Occipital lobe (tissue), 2 donors: Measurements from ENCODE around the gene ITIH6. TPM values are rescaled to one million over a fixed set of nuclear protein-coding genes. Genes with fewer than 3 reads are reported as not detected.
"Not testable (repeated sequence)": the region's sequence is repeated elsewhere in the genome, so short reads cannot be mapped to it uniquely, and the experiment has no call there.

Experiments used
- DNase-seq: peaks from one replicate; lab custom pipeline; 2025; lab: John Stamatoyannopoulos, UW
- total RNA-seq: library from RNA; depleted of rRNA; stranded (reverse); fragments of >200 nt; gene quantifications from one replicate; pipeline ENCODE4 v1.2.3, GENCODE V29; 2014

ITIH6 gene
- total RNA-seq, 1 donor from 2014 or later, result not detected

GRCh38 chrX:54808109-54808604 lies 10.1 kb upstream of the ITIH6 start:
- peak; percentile 55 for DNase-seq

DNA sequence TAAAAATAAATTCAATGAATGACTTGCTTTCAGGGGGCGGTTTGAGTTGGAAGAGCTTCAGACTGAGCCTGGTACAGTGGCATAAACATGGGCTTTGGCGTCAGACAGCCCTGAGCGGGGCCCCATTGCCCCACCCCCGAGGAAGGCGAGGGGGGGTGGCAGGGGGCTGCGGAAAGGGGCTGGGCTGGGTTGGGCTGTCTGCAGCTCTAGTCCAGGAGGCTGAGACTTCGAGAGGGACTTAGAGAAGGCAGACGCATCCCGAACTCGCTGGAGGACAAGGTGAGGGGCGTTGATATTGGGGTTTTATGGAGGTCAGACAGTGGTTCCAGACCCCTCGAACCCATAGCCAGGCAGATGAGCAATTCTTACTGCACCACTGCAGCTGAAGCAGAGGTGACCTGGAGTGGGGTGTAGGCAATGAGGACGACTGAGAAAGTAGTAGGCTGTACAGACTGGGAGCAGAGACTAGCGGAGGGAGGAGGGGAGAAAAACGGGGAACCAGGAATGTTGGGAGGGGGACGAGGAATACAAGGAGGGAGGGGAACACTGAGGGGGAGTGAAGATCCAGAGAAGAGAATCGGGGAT lies 9.6 kb upstream of the ITIH6 start, which contains the start of gene MAGED2:
TSS of gene MAGED2 (plus strand) at position 222 of the 585 bp plus-strand sequence. CDS start 1,587 bp downstream, outside the sequence.
- peak; percentile 24 for DNase-seq

DNA sequence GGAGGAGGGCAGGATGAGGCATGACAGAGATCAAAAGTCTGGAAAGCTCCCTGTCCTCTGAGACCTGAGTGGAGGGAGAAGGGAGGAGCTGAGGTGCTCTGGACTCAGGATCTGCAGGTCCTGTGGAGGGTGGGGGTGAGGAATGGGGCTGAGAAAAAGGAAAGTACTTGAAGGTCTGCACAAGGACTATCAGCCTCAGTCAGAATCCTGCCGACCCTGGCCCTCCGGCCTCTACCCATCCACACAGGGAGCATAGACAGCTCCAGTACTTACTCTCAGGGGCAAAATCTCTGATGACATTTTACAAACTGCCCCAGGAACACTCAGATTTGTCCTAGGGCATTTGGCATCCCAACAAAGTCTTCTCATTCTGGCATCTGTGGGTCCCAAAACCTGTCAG lies 991 bp upstream of the ITIH6 start:
- no peak for DNase-seq

DNA sequence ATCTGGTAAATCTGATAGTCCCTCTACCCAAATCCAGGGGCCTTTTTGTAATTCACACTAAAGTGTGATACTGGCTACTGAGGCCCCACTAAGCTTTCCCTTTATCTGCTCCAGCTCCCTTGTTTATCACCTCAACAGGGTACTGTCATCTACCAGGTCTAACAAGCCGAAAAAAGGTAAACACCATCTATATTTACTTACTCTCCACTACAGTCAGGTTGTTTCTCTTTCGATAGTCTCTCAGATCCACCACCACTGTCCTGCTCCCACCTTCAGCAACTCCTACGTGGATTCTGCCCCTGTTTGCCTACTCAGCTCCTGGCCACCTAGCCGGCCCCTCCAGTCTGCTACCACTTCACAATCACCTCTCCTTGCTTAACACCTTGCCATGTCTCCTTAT lies 3.3 kb downstream of the ITIH6 start:
- no peak for DNase-seq

GRCh38 chrX:54794028-54794427 lies 4.0 kb downstream of the ITIH6 start:
- DNase-seq, result no peak

DNA sequence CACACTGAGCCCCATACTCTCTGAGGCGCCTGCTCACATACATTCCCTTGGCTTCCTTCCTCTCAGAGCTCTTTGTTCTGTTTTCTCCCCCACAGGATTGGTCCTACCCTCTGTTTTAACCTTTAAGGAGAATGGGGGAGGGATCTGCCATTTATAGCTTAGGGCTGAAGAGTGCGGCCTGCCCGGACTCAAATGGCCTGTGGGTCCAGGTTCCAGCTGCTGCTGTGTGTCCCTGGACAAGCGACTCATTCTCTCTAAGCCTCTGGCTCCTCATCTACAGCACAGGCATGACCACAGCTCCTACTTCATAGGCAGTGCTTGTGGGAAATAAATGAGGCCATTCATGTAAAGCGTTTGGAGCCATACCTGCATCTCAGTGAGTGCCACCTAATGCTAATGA lies 8.7 kb downstream of the ITIH6 start:
- DNase-seq, result not testable (repeated sequence)

GRCh38 chrX:54788446-54788845 lies 9.6 kb downstream of the ITIH6 start:
- no peak for DNase-seq

DNA sequence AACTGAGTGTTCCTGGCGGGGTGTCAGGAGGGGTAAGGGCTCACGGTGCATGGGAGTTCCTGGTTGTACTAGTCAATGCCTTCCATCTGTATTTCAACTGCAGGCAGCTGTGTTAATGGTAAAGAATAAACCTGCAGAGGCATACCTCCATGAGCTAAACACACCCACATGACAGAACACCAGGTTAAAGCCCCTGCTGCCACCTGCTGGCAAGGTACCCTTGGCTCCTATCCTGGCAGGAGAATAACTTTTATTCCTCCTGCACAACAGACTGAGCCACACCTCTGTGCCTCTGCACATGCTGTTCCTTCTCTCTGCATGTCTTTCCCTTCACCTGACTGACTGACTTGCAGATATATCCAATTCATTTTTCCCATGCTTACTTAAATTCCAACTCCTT lies 11.1 kb downstream of the ITIH6 start:
- DNase-seq, result no peak

GRCh38 chrX:54785901-54786300 lies 12.2 kb downstream of the ITIH6 start:
- DNase-seq, result no peak

GRCh38 chrX:54776987-54777672 lies 20.9 kb downstream of the ITIH6 start:
- DNase-seq, result no peak

DNA sequence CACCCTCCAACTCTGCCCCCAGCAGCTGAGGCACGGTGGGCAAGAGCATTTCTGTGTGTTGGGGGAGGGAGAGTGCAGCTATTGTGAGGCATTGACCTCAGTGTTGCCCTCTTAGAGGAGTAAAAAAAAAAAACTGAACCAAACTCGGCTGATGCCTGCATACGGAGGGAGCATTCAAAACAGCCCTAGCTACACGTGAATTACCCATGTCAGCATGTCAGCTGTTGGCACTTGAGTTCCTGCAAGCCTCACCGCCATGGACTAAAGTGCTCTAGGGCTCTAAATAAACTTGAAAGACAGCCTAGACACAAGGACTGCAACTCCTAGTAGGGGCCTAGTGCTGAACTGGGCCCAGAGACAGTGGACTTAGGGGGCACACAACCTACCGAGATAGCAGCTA lies 22.0 kb downstream of the ITIH6 start:
- no peak for DNase-seq

- not testable (repeated sequence) for DNase-seq
Measured at GRCh38 chrX:54774391-54775094, 23.5 kb downstream of the ITIH6 start.

DNA sequence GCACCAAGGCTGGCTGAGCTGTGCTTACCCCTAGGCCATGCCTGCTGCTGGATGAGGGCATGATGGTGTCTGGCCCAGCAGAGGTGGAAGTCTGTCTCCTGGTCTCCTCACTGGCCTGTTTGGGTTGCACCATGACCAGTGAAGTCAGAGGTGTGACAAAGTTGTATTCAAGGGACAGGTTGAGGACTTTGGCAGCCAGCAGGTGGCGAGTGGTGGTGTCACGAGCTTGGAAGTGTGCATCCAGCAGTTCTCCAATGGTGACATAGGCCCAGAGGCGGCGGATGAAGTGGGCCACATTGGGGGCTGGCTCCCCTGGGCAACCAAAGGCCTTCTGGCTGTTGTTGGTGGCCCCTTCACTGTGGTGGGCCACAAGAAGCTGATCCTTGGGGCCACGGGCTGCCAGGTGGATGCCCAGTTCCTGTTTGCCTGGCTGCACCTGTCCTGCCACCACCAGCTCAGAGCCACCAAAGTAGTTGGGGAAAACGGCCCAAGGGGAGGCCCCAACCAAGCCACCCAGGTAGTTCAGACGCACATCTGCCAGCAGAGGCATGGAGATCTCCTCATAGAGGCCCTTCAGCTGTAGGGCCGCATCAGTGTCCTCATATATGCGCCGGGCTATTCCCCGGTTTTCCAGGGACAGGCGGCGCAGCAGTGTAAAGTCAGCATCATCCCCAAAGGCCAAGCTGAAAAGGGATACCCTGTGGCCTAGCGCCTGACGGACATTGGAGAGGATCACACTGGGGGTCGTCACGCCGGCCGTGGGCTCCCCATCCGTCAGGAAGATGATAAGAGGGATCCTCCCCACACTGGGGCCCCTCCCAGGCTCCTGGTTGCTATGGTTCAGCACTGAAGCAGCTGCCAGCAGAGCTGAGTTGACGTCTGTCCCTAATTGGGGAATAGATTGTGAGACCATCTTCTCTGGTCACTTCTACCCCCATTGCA lies 39.7 kb downstream of the ITIH6 start:
- DNase-seq, result no peak

- DNase-seq, result no peak
Measured at GRCh38 chrX:54754854-54755253, 43.2 kb downstream of the ITIH6 start.

DNA sequence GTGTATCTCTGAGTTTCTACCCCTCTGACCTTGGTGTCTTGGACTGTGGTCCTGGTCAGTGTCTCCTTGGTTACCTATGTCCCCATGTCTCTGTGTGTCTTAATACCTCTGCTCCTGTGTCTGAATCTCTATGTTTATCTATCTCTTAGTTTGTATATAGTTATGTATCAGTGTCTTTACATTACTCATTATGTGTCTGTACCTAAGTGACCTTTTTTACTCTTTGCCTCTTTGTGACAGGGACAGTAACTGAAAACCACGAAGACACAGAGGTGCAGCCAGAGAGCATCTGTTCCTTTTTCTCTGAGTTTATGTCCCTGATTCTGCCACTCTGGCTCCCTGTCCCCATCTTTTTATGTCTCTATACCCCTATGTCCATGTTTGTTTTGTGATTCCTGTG lies 49.4 kb downstream of the ITIH6 start:
- DNase-seq, result no peak

DNA sequence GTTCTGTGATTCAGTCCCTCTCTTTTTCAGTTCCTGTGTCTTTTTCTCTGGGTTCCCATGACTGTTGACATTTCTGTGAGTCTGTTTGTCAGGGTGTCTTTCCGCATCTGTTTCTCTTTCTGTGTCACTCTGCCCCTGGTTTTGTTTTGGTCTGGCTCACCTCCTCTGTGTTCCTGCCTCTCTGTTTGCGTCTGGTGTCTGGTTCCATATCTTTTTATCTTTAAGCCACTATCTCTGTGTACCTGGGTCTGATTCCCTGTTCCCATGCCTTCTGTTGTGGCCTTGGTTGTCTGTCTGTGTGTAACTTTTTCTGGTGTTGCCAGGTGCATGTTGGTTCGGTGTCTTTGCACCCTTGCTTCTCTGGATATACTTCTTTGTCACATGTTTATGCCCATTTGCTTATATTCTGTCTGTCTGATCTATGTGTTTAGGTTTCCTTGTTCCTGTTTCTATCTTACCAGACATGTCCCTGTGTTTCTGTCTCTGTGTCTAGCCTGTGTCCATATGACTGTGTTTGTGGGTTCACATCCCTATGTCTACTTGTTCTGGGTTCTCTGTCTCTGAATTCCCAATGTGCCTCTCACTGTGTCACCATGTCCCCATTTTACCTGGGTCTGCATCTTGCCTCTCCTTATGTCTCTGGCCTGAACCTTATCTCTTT lies 50.2 kb downstream of the ITIH6 start:
- no peak for DNase-seq

GRCh38 chrX:54746928-54747327 lies 51.1 kb downstream of the ITIH6 start:
- DNase-seq, result no peak

- DNase-seq, result no peak
Measured at GRCh38 chrX:54745676-54746075, 52.4 kb downstream of the ITIH6 start.

- not testable (repeated sequence) for DNase-seq
Measured at GRCh38 chrX:54738567-54738966, 59.5 kb downstream of the ITIH6 start.

GRCh38 chrX:54736298-54736942 lies 61.6 kb downstream of the ITIH6 start:
- not testable (repeated sequence) for DNase-seq
